Fibroblast of the conjunctiva (primary cell): ENCODE data around the gene RNASEH2A.

Experiments
- DNase-seq: peaks from one replicate; pipeline ENCODE4 v3.0.0-alpha.2; 2010; ENCODE audit warnings: low read depth

Gene RNASEH2A

DNA sequence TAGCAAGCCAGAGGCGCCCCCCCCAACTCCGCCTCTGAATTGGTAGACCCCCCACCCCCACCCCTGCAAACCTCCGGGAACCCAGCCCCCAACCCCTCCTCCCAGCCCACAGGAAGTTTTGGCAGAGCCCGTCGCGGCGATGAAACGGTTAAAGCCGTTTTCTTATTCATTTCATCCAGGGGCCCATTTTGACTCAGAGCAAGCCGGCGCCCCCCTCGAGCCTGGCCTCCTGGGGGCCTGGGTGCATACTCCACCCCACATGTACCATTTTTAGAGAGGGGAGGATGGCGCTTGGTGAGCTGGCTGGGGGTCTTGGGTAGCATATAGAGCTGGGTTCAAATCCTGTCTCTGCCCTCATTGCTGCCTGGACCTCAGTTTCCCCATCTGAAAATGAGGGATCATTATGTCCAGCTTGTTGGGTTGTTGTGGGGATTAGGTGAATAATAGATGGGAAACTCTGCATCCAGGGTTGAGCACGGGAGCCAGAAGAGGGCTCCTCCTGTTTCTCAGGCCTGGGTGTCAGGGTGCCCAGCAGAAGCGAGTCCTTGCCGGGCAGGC, 23.0 kb upstream of the RNASEH2A start:
- DNase-seq: no peak

DNA sequence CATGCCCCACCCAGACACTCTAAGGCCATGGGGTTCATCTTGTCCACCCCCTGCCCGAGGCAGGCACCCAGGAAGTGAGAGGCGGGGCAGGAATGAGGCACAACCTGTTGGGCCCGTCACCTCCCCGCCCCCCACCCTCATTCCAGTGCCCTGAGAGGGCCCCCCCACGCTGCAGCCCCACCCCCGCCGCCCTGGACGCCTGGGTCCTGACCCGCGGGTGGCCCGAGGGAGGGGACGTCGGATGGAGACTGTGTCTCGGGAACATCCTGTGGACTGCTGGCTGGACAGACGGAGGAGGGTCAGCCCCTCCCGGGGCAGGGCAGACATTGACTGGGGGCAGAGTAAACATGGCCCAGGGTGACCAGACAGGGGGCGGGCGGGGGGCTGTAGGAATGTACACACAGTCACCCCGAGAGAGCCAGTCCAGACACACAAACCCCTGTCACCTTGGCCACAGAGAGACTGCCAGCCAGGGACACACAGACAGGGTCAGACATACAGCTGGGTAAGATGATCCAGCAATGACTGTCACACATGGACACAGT, 22.5 kb upstream of the RNASEH2A start:
- DNase-seq: no peak

DNA sequence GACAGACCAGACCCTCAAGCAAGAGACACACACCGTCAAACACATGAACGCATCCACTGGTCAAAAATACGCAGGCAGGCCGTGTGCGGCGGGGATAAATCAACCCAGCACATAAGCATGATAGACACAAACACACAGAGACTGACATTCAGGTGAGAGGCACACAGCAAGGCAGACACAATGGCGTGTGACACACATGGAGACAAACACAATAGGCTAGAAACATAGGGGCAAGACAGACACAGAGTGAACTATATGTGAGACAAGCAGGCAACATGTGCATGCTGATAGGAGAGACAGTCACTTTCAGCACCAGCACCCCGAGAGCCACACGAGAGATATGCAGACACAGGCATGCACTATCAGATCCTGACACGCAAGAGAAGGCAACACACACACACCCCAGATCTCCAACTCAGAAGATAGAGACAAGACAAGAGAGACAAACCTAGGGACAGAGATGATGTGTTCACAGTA, 22.0 kb upstream of the RNASEH2A start:
- DNase-seq: no peak

DNA sequence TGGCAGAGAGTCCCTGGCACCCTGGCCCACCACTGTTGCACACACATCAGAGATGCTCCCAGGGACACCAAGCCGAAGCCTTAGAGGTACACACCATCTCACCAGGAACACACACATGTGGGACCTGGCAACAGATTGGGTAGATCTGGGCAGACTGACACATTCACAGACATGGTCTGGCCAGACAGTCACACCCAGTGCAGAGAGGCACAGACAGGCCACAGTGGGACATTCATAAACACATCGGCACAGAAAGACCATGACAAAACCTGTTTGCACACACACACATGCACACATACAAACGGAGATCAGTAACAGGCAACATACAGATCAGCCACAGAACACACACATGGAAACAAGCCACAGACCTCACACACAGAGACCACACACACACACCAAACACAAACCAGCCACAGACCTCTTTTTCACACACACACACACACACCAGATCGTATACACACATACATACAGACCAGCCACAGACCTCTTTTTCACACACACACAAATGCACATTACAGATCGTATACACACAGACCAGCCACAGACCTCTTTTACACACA, 21.4 kb upstream of the RNASEH2A start:
- no peak for DNase-seq

DNA sequence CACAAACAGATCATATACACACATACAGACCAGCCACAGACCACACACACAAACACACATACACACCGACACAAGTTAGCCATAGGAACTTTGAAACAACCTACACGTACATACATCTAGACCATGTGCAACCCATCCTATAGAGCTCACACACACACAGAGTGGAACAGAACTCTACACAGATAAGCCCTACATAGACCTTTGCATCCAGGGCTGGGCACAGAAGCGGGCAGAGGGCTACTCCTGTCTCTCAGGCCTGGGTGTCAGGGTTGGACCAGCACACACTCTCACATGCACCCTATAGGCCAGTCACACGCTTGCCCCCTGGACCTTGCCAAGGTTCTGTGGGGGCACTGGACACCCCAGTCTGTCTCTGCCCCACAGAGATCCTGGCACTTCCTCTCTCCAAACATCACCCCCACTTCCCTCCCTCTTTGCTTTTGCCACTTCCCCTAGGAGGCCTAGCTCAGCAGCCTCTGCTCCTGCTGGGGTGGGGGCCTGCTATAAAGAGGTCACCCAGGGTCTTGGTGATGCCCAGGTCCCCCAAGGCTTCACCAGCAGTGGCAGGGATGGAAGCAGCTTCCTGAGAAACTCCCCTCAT, 20.9 kb upstream of the RNASEH2A start:
- no peak for DNase-seq

- no peak for DNase-seq
Observed at GRCh38 chr19:12786141-12786870, 20.1 kb upstream of the RNASEH2A start.

DNA sequence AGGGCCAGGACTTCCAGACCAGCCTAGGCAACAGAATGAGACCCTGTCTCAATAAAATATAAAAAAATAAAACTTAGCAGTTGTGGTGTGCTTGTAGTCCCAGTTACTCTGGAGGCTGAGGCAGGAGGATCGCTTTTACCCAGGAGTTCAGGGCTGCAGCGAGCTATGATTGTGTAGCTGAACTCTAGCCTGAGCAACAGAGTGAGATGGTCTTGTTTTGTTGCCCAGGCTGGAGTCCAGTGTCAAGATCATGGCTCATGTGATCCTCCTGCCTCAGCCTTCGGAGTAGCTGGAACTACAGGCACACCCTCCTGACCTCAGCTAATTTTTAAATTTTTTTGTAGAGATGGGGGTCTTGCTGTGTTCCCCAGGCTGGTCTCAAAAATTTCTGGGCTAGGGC, 19.4 kb upstream of the RNASEH2A start:
- DNase-seq: no peak

DNA sequence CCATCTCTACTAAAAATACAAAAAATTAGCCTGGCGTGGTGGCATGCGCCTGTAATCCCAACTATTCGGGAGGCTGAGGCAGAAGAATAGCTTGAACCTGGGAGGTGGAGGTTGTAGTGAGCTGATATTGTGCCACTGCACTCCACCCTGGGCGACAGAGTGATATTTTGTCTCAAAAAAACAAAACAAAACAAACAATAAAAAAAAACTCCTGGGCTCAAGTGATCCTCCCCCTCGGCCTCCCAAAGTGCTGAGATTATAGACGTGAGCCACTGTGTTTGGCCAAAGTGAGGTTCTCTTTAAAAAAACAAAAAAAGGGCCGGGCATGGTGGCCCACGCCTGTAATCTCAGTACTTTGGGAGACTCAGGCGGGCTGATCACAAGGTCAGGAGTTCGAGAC, 18.9 kb upstream of the RNASEH2A start:
- no peak for DNase-seq

DNA sequence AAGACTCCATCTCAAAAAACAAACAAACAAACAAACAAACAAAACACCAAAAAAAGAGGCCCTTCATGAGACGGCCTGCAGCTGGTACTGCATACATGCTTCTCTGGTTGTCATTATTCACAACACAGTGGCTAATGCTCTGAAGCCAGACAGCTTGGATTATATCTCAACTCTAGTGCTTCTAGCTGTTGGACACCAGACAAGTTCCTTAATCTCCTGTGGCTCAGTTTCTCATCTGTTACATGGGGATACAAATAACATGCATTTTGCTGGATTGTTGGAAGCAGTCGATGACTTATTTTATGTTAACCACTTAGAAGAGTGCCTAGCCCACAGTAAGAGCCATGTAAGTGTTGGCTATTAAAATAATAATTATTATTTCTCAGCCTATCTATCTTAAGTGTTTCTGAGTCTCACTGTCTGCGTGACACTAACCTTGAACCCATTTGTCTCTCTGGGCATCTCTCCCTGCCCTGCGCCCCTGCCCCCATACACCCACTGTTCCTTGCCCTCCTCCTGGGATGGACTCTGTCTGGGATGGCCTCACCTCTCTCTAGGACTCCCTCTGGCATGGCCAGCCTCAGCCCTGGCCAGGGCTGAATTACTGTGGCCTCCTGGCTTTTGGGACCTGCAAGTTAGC, 18.2 kb upstream of the RNASEH2A start:
- DNase-seq: no peak

GRCh38 chr19:12788682-12789097, 17.7 kb upstream of the RNASEH2A start:
- DNase-seq: peak; percentile 52

DNA sequence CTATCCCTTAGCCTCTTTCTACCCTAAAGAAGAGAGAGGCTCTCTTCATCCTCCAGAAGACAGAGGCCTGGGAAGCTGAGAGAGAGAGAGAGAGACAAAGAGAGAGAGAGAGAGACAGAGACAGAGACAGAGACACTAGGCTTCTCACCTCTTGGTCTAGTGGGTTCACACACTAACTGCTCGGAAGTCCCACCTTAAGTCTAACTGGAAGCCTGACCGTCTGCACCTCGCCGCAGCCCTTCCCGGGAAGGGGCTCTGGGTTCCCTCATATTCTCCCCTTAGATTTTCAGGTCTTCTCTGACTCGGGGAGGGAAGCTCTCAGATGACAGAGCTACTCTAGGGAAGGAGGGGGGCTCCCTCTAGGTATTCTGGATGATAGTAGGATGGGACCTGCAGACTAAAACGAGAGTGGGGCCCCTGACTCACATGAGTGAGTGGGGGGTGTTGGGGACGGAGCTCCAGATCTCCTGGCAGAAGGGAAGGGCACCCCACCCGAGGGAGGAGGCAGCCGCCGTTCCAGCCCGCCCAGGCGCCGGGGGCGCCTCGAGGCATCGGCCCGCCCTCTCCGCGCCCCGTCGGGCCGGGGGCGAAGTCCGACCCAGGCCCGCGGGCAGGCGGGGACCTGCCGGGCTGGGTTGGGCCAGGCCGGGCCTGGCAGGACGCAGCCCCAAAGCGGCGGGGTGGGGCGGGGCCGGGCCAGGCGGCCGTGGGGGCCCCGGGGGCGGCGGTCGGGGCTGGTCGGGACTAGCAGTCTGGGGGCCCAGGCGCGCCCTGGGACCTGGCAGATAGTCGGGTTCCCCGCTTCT, 17.1 kb upstream of the RNASEH2A start:
- no peak for DNase-seq

GRCh38 chr19:12789904-12790619, 16.3 kb upstream of the RNASEH2A start:
- peak; percentile 93 for DNase-seq

DNA sequence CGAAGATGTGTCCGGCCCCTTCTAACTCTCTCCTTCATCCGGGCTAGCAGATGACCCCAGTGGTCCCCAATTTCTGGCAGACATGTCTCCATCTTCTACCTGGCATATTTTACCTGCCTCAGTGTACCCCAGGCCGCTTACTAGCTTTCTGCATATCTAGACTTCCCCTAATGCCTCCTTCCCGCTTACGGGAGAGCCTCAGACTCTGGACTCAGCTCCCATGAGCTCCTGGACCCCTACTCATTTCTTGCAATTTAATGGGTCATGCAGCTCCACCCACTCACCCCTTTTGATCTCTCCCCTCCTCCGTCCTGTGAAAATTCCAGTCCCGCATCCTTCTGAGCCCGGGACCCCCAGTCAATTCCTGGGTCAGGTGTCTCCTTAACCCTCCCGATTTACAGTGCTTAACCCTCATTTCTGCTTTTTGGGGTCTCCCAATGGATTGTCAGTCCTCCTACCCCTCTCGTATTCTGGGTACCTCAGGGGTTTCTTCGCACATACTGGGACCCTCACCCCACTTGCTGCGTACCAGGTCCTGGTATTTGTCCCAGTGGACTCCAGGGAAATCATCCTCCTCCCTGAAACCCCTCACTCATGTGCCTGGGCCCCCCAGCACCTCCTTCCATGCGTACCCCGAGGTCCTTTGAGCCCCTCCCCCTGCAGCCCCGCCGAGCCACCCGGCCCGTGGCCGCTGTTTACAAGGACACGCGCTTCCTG, 15.6 kb upstream of the RNASEH2A start:
- DNase-seq: no peak

GRCh38 chr19:12791345-12792050, 14.9 kb upstream of the RNASEH2A start, which contains the start of gene JUNB:
Gene JUNB (plus strand): TSS chr19:12791486. CDS start chr19:12791772, 286 bp downstream.
- DNase-seq: peak; percentile 96

- no peak for DNase-seq
Observed at GRCh38 chr19:12792051-12792852, 14.1 kb upstream of the RNASEH2A start.

DNA sequence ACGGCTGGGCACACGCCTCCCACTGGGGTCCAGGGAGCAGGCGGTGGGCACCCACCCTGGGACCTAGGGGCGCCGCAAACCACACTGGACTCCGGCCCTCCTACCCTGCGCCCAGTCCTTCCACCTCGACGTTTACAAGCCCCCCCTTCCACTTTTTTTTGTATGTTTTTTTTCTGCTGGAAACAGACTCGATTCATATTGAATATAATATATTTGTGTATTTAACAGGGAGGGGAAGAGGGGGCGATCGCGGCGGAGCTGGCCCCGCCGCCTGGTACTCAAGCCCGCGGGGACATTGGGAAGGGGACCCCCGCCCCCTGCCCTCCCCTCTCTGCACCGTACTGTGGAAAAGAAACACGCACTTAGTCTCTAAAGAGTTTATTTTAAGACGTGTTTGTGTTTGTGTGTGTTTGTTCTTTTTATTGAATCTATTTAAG, 13.5 kb upstream of the RNASEH2A start:
- no peak for DNase-seq

DNA sequence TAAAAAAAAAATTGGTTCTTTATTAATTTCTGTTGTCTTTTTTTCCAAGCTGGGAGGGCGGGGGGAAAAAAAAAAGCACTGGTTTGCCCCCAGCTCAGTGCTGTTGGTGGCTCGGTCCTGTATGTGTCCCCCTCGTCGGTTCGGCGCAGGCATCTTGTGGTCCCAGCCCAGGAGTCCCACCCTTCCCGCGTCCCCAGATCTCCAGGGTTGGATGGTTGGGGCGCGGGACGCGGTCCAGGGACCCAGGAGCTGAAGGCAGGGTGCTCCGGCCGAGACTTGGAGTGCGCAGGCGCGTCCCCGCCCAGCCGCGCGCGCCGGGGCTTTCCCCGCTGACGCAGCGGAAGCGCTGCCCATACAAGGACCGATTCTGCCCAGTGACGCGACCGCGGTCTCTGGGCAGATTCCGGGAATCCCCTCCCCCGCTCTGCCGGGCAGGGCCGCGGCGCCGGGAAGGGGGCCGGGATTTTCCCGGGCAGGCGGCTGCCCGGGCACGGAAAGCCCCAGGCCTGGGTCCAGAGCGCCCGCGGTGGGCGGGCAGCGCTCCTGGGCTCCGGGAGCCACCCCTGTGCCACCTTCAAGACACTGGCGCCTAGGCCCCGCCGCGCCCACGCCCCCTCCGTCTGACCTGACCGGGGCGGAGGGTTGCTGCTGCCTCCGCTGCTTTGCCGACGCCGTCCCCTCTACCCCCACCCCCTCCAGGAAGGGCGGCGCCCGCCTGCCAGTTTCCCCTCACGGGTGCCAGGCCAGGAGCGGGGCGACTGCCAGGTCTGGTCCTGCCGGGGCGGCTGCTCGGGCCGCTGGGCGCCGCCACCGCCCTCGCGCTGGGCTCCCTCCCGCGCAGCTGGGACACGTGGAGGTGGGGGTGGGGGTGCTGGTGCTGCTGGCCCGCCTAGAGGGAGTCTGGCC, 12.8 kb upstream of the RNASEH2A start:
- DNase-seq: peak; percentile 90
